ENCODE results near the gene CCR7.
A peak's percentile ranks its signal among the peaks of the same experiment; 100 is the strongest.

The CCR7 gene

GRCh38 chr17:40533896-40534295 is 31.4 kb downstream of the CCR7 start:
- no peak for DNase-seq

- no peak for DNase-seq
Measured at GRCh38 chr17:40532520-40533253, 32.6 kb downstream of the CCR7 start.

- DNase-seq, result peak; percentile 78
Measured at GRCh38 chr17:40531051-40531991, 34.0 kb downstream of the CCR7 start.

GRCh38 chr17:40530531-40530994 is 34.7 kb downstream of the CCR7 start:
- no peak for DNase-seq

GRCh38 chr17:40529991-40530390 is 35.3 kb downstream of the CCR7 start:
- no peak for DNase-seq

- no peak for DNase-seq
Measured at GRCh38 chr17:40528692-40529417, 36.4 kb downstream of the CCR7 start.

GRCh38 chr17:40526668-40527067 is 38.6 kb downstream of the CCR7 start:
- DNase-seq, result no peak

GRCh38 chr17:40525294-40525693 is 40.0 kb downstream of the CCR7 start:
- DNase-seq, result no peak

GRCh38 chr17:40524243-40524965 is 40.9 kb downstream of the CCR7 start:
- DNase-seq, result no peak

- DNase-seq, result no peak
Measured at GRCh38 chr17:40522961-40523310, 42.3 kb downstream of the CCR7 start.

GRCh38 chr17:40522250-40522960 is 42.9 kb downstream of the CCR7 start:
- DNase-seq, result no peak

GRCh38 chr17:40520991-40521453 is 44.2 kb downstream of the CCR7 start:
- no peak for DNase-seq

- no peak for DNase-seq
Measured at GRCh38 chr17:40519089-40519775, 46.0 kb downstream of the CCR7 start.

- DNase-seq, result no peak
Measured at GRCh38 chr17:40518401-40519088, 46.7 kb downstream of the CCR7 start.

GRCh38 chr17:40517981-40518380 is 47.3 kb downstream of the CCR7 start:
- DNase-seq, result no peak

GRCh38 chr17:40517286-40517662 is 48.0 kb downstream of the CCR7 start:
- no peak for DNase-seq

- peak; percentile 66 for DNase-seq
Measured at GRCh38 chr17:40516581-40517285, 48.5 kb downstream of the CCR7 start.

GRCh38 chr17:40515491-40516041 is 49.7 kb downstream of the CCR7 start:
- peak; percentile 22 for DNase-seq

GRCh38 chr17:40515011-40515410 is 50.3 kb downstream of the CCR7 start:
- DNase-seq, result no peak

Data from CD4-positive, alpha-beta T cell treated with Interferon gamma for 1 hour (primary cell).